Neural progenitor cell (in vitro differentiated cells): ENCODE results near the gene SLC36A1. TPM values are rescaled to one million over a fixed set of nuclear protein-coding genes. Genes with fewer than 3 reads are reported as not detected.

Experiments used
- DNase-seq: peaks from one replicate; pipeline ENCODE4 v3.0.0-alpha.2; 2016; ENCODE audit warnings: low spot score
- H2AFZ ChIP-seq: fragments of 200-600 bp; sonication (generic); replicated peaks from 2 replicates; pipeline ENCODE4 v1.6.1; 2016; ENCODE audit warnings: antibody characterized with exemption
- H3F3A ChIP-seq: fragments of 200-600 bp; sonication (generic); 2 replicates; pipeline ENCODE4 v1.6.1; 2016; ENCODE audit warnings: antibody characterized with exemption, low read depth
- H3K27ac ChIP-seq: fragments of 200-600 bp; sonication (generic); 2 replicates; pipeline ENCODE4 v1.5.1; 2016; ENCODE audit warnings: mild to moderate bottlenecking
- H3K27me3 ChIP-seq: fragments of 200-600 bp; sonication (generic); 2 replicates; pipeline ENCODE4 v1.6.1; 2016; ENCODE audit warnings: mild to moderate bottlenecking, moderate library complexity
- H3K36me3 ChIP-seq: fragments of 200-600 bp; sonication (generic); 2 replicates; pipeline ENCODE4 v1.5.1; 2016
- H3K4me1 ChIP-seq: fragments of 200-600 bp; sonication (generic); 2 replicates; pipeline ENCODE4 v1.6.1; 2016; ENCODE audit warnings: mixed run types
- H3K4me2 ChIP-seq: fragments of 200-600 bp; sonication (generic); 2 replicates; pipeline ENCODE4 v1.6.1; 2016
- H3K4me3 ChIP-seq: fragments of 200-600 bp; sonication (generic); 2 replicates; pipeline ENCODE4 v1.5.1; 2016
- H3K79me2 ChIP-seq: fragments of 200-600 bp; sonication (generic); 2 replicates; pipeline ENCODE4 v1.6.1; 2016; ENCODE audit warnings: low read depth
- H3K9ac ChIP-seq: fragments of 200-600 bp; sonication (generic); 2 replicates; pipeline ENCODE4 v1.6.1; 2016
- H3K9me3 ChIP-seq: fragments of 200-600 bp; sonication (generic); 2 replicates; pipeline ENCODE4 v1.5.1; 2016; ENCODE audit warnings: low read depth
- H4K20me1 ChIP-seq: fragments of 200-600 bp; sonication (generic); 2 replicates; pipeline ENCODE4 v1.6.1; 2016; ENCODE audit warnings: low read depth
- H3K27ac Mint-ChIP-seq: 3 replicates; pipeline ENCODE4 v1.8.0; 2021; ENCODE audit warnings: mixed read lengths
- H3K27me3 Mint-ChIP-seq: 2 replicates; pipeline ENCODE4 v1.8.0; 2022; ENCODE audit warnings: low read depth, mild to moderate bottlenecking, inconsistent platforms, moderate library complexity, mixed read lengths; ENCODE audit not compliant: insufficient read depth
- H3K36me3 Mint-ChIP-seq: 3 replicates; pipeline ENCODE4 v1.8.0; 2021; ENCODE audit warnings: mixed read lengths
- H3K4me1 Mint-ChIP-seq: 3 replicates; pipeline ENCODE4 v1.8.0; 2021; ENCODE audit warnings: mixed read lengths
- H3K4me3 Mint-ChIP-seq: 3 replicates; pipeline ENCODE4 v1.8.0; 2021; ENCODE audit warnings: mild to moderate bottlenecking, moderate library complexity, mixed read lengths
- H3K9me3 Mint-ChIP-seq: 3 replicates; pipeline ENCODE4 v1.8.0; 2020; ENCODE audit warnings: mixed read lengths
- CTCF ChIP-seq: fragments of 200-600 bp; sonication (generic); IDR thresholded peaks from 2 replicates; pipeline ENCODE4 v1.5.1; 2017; ENCODE audit warnings: antibody characterized with exemption, mild to moderate bottlenecking
- EZH2 ChIP-seq: fragments of 200-600 bp; sonication (generic); IDR thresholded peaks from 2 replicates; pipeline ENCODE4 v1.6.1; 2017; ENCODE audit warnings: antibody characterized with exemption, mild to moderate bottlenecking, moderate library complexity
- EZH2phosphoT487 ChIP-seq: fragments of 200-600 bp; sonication (generic); IDR thresholded peaks from 2 replicates; pipeline ENCODE4 v1.6.1; 2017; ENCODE audit warnings: antibody characterized with exemption
- total RNA-seq: library from RNA; depleted of rRNA; stranded (reverse); fragments of >200 nt; gene quantifications from 2 replicates; pipeline ENCODE4 v1.2.3, GENCODE V29; 2015; ENCODE audit warnings: low replicate concordance

The SLC36A1 gene
- total RNA-seq, 1 donor from 2014 or later = 7.8 TPM

GRCh38 chr5:151467576-151467975 is 20.2 kb downstream of the SLC36A1 start:
- H3K4me2 ChIP-seq = no peak overlapping the region
- no peak overlapping the region for H3K9ac ChIP-seq
- H3K9me3 ChIP-seq = no peaks in the 10 kb centered on the region
- no peaks in the 10 kb centered on the region for H3K36me3 ChIP-seq
- Mint-ChIP-seq H3K4me1 (no peaks in the 10 kb centered on the region), H3K36me3 (peaks cover 10% of the 10 kb centered on the region), H3K27me3 (peaks cover 4% of the 10 kb centered on the region), H3K9me3 (no peaks in the 10 kb centered on the region), H3K27ac (no peak overlapping the region), H3K4me3 (no peak overlapping the region)
- H2AFZ ChIP-seq = no peak overlapping the region
- no peak overlapping the region for H3K27ac ChIP-seq
- no peak overlapping the region for H3K4me3 ChIP-seq
- no peaks in the 10 kb centered on the region for H3K79me2 ChIP-seq
- no peaks in the 10 kb centered on the region for H3K4me1 ChIP-seq
- TF ChIP-seq EZH2phosphoT487 (no peak), CTCF (no peak)
- no peaks in the 10 kb centered on the region for H3K27me3 ChIP-seq
- H4K20me1 ChIP-seq = peaks cover 5% of the 10 kb centered on the region
- DNase-seq = no peak
- H3F3A ChIP-seq = no peaks in the 10 kb centered on the region

- Histone ChIP-seq H4K20me1 (no peaks in the 10 kb centered on the region), H3K79me2 (no peaks in the 10 kb centered on the region), H3K27me3 (no peaks in the 10 kb centered on the region), H3K9me3 (no peaks in the 10 kb centered on the region), H3K9ac (no peak overlapping the region), H3F3A (no peaks in the 10 kb centered on the region), H3K27ac (no peak overlapping the region), H3K4me1 (no peaks in the 10 kb centered on the region), H3K4me2 (no peak overlapping the region), H2AFZ (no peak overlapping the region), H3K4me3 (no peak overlapping the region), H3K36me3 (no peaks in the 10 kb centered on the region)
- H3K27ac Mint-ChIP-seq = no peak overlapping the region
- H3K9me3 Mint-ChIP-seq = no peaks in the 10 kb centered on the region
- peaks cover 10% of the 10 kb centered on the region for H3K36me3 Mint-ChIP-seq
- no peak for DNase-seq
- TF ChIP-seq EZH2phosphoT487 (no peak), EZH2 (no peak), CTCF (no peak)
- H3K27me3 Mint-ChIP-seq = peaks cover 4% of the 10 kb centered on the region
- H3K4me3 Mint-ChIP-seq = no peak overlapping the region
- H3K4me1 Mint-ChIP-seq = peaks cover 8% of the 10 kb centered on the region
These were observed 22.0 kb downstream of the SLC36A1 start for GRCh38 chr5:151469386-151469785.

- Histone ChIP-seq H3K9me3 (no peaks in the 10 kb centered on the region), H3K4me3 (no peak overlapping the region), H3K27me3 (no peaks in the 10 kb centered on the region), H3K4me1 (no peaks in the 10 kb centered on the region), H3K79me2 (no peaks in the 10 kb centered on the region), H2AFZ (no peak overlapping the region), H3K4me2 (no peak overlapping the region), H3K27ac (no peak overlapping the region), H3K9ac (no peak overlapping the region), H4K20me1 (no peaks in the 10 kb centered on the region), H3F3A (no peaks in the 10 kb centered on the region), H3K36me3 (no peaks in the 10 kb centered on the region)
- Mint-ChIP-seq H3K27ac (no peak overlapping the region), H3K36me3 (peaks cover 10% of the 10 kb centered on the region), H3K27me3 (peaks cover 2% of the 10 kb centered on the region), H3K9me3 (no peaks in the 10 kb centered on the region), H3K4me3 (no peak overlapping the region), H3K4me1 (peaks cover 10% of the 10 kb centered on the region)
- TF ChIP-seq EZH2phosphoT487 = no peak
- TF ChIP-seq CTCF = no peak
- TF ChIP-seq EZH2 = no peak
- DNase-seq = no peak
These were observed 22.6 kb downstream of the SLC36A1 start for GRCh38 chr5:151469992-151470391.
